A549 (cell line): ENCODE results near the gene PDGFD.

Experiments used
- CHD2 ChIP-seq: fragments of 150-350 bp; IDR thresholded peaks from 2 replicates; pipeline ENCODE4 v1.6.1; 2014; ENCODE audit warnings: low read length; ENCODE audit not compliant: partially characterized antibody
- GATA3 ChIP-seq: IDR thresholded peaks from 2 replicates; pipeline ENCODE4 v1.6.1; 2012; ENCODE audit warnings: borderline replicate concordance
- NPAS2 ChIP-seq: fragments of 250-450 bp; sonication (Bioruptor Pico); IDR thresholded peaks from 2 replicates; pipeline ENCODE4 v1.8.0; 2022; ENCODE audit warnings: mild to moderate bottlenecking, moderate library complexity, borderline replicate concordance
- NR3C1 ChIP-seq: fragments of >200 bp; sonication (Bioruptor Twin); formaldehyde crosslinking; IDR thresholded peaks from 3 replicates; pipeline ENCODE4 v1.6.1; 2017
- POLR2AphosphoS2 ChIP-seq: conservative IDR thresholded peaks from 2 replicates; pipeline ENCODE4 v1.6.1; 2012; ENCODE audit warnings: low read length, improper control_type of control experiment, inconsistent platforms
- RAD21 ChIP-seq, 2 experiments: fragments of >200 bp in 1 of 2; sonication (Bioruptor Twin) in 1 of 2; formaldehyde crosslinking in 1 of 2; IDR thresholded peaks in 1 of 2; conservative IDR thresholded peaks in 1 of 2; 2 replicates in 1 of 2; 3 replicates in 1 of 2; pipeline ENCODE4 v1.6.1; 2012 to 2018; ENCODE audit warnings: inconsistent platforms in 1 of 2
- RCOR1 ChIP-seq: fragments of 150-350 bp; IDR thresholded peaks from 2 replicates; pipeline ENCODE4 v1.6.1; 2014; ENCODE audit warnings: antibody characterized with exemption, low read length, low read depth
- RFX5 ChIP-seq: fragments of 450-650 bp; IDR thresholded peaks from 2 replicates; pipeline ENCODE4 v1.7.1; 2014; ENCODE audit warnings: antibody characterized with exemption, mild to moderate bottlenecking, moderate library complexity
- TF ChIP-seq, protein P1 (sequence below): fragments of >200 bp; sonication (Bioruptor Twin); formaldehyde crosslinking; IDR thresholded peaks from 3 replicates; pipeline ENCODE4 v1.5.1; 2016
- TF ChIP-seq, protein P2 (sequence below): IDR thresholded peaks from 2 replicates; pipeline ENCODE4 v1.6.1; 2012; ENCODE audit warnings: low read depth, borderline replicate concordance
- TF ChIP-seq, protein P3 (sequence below): fragments of >200 bp; sonication (Bioruptor Twin); formaldehyde crosslinking; IDR thresholded peaks from 3 replicates; pipeline ENCODE4 v1.6.1; 2016
- TF ChIP-seq, protein P4 (sequence below): fragments of 200-600 bp; sonication (generic); IDR thresholded peaks from 2 replicates; pipeline ENCODE4 v1.6.1; 2016; ENCODE audit warnings: antibody characterized with exemption, mild to moderate bottlenecking, moderate library complexity

DNA sequence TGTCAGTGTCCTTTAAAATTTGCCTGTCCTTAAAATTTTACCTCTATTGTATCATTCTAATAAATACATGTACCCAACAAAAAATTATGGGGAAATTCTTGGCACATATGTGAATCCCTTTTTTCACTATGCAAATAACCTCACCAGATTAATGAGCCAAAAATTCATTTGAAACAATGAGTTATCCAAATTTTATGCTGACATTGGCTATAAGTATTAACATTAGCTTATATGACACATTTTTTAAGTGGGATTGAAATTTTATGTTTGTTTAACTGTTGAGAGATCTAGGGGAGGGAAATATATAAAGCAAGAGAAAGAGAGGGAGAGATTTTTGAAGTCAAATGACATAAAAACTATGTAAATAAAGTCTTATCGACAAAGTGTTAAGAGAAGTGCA is 11.8 kb upstream of the PDGFD start:
- TF ChIP-seq, protein P1, sequence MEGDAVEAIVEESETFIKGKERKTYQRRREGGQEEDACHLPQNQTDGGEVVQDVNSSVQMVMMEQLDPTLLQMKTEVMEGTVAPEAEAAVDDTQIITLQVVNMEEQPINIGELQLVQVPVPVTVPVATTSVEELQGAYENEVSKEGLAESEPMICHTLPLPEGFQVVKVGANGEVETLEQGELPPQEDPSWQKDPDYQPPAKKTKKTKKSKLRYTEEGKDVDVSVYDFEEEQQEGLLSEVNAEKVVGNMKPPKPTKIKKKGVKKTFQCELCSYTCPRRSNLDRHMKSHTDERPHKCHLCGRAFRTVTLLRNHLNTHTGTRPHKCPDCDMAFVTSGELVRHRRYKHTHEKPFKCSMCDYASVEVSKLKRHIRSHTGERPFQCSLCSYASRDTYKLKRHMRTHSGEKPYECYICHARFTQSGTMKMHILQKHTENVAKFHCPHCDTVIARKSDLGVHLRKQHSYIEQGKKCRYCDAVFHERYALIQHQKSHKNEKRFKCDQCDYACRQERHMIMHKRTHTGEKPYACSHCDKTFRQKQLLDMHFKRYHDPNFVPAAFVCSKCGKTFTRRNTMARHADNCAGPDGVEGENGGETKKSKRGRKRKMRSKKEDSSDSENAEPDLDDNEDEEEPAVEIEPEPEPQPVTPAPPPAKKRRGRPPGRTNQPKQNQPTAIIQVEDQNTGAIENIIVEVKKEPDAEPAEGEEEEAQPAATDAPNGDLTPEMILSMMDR: no peak
- no peak for TF ChIP-seq POLR2AphosphoS2
- TF ChIP-seq, protein P2, sequence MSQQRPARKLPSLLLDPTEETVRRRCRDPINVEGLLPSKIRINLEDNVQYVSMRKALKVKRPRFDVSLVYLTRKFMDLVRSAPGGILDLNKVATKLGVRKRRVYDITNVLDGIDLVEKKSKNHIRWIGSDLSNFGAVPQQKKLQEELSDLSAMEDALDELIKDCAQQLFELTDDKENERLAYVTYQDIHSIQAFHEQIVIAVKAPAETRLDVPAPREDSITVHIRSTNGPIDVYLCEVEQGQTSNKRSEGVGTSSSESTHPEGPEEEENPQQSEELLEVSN: no peak
- TF ChIP-seq NPAS2 (CRISPR knock-in tag): no peak
- TF ChIP-seq, protein P3, sequence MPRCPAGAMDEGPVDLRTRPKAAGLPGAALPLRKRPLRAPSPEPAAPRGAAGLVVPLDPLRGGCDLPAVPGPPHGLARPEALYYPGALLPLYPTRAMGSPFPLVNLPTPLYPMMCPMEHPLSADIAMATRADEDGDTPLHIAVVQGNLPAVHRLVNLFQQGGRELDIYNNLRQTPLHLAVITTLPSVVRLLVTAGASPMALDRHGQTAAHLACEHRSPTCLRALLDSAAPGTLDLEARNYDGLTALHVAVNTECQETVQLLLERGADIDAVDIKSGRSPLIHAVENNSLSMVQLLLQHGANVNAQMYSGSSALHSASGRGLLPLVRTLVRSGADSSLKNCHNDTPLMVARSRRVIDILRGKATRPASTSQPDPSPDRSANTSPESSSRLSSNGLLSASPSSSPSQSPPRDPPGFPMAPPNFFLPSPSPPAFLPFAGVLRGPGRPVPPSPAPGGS: no peak
- TF ChIP-seq NR3C1: no peak
- TF ChIP-seq RFX5: no peak
- TF ChIP-seq, protein P4, sequence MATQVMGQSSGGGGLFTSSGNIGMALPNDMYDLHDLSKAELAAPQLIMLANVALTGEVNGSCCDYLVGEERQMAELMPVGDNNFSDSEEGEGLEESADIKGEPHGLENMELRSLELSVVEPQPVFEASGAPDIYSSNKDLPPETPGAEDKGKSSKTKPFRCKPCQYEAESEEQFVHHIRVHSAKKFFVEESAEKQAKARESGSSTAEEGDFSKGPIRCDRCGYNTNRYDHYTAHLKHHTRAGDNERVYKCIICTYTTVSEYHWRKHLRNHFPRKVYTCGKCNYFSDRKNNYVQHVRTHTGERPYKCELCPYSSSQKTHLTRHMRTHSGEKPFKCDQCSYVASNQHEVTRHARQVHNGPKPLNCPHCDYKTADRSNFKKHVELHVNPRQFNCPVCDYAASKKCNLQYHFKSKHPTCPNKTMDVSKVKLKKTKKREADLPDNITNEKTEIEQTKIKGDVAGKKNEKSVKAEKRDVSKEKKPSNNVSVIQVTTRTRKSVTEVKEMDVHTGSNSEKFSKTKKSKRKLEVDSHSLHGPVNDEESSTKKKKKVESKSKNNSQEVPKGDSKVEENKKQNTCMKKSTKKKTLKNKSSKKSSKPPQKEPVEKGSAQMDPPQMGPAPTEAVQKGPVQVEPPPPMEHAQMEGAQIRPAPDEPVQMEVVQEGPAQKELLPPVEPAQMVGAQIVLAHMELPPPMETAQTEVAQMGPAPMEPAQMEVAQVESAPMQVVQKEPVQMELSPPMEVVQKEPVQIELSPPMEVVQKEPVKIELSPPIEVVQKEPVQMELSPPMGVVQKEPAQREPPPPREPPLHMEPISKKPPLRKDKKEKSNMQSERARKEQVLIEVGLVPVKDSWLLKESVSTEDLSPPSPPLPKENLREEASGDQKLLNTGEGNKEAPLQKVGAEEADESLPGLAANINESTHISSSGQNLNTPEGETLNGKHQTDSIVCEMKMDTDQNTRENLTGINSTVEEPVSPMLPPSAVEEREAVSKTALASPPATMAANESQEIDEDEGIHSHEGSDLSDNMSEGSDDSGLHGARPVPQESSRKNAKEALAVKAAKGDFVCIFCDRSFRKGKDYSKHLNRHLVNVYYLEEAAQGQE: no peak
- TF ChIP-seq RAD21 (conservative IDR thresholded peaks at IDR 0.05 in 1 of 2, IDR thresholded peaks at IDR 0.05 in 1 of 2): no peak
- no peak for TF ChIP-seq GATA3
- TF ChIP-seq RCOR1: no peak
- TF ChIP-seq CHD2: no peak
